GM18517 (cell line): ENCODE measurements around the gene ZDHHC21.
"Not testable (repeated sequence)": the region's sequence is repeated elsewhere in the genome, so short reads cannot be mapped to it uniquely, and the experiment has no call there.

Experiments used
- ATAC-seq: cut with Tn5 transposase; IDR thresholded peaks from one replicate; pipeline ENCODE4 v1.9.1; 2021; ENCODE audit warnings: mild to moderate bottlenecking, moderate library complexity; ENCODE audit not compliant: unreplicated experiment

ZDHHC21 gene

DNA sequence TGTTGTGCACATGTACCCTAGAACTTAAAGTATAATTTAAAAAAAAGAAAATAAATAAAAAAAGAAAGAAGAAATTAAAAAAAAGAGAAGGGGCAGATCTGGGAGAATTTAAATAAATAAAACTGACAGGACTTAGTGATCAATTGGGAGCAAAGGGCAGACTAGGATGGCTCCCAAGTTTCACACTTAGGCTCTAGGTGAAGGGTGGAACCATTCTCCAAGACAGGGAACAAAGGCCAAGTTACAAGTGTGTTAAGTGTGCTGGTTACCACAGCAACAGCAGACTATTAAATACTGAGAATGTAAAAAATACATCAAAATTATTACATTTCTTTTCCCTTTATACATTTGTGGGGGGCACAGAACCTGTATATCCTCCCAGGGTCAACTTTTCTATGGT lies 7.1 kb downstream of the ZDHHC21 start:
- ATAC-seq = no peak

DNA sequence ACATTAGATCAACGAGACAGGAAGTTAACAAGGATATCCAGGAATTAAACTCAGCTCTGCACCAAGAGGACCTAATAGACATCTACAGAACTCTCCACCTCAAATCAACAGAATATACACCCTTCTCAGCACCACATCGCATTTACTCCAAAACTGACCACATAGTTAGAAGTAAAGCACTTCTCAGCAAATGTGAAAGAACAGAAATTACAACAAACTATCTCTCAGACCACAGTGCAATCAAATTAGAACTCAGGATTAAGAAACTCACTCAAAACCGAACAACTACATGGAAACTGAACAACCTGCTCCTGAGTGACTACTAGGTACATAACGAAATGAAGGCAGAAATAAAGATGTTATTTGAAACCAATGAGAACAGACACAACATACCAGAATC lies 10.6 kb downstream of the ZDHHC21 start:
- ATAC-seq = not testable (repeated sequence)

DNA sequence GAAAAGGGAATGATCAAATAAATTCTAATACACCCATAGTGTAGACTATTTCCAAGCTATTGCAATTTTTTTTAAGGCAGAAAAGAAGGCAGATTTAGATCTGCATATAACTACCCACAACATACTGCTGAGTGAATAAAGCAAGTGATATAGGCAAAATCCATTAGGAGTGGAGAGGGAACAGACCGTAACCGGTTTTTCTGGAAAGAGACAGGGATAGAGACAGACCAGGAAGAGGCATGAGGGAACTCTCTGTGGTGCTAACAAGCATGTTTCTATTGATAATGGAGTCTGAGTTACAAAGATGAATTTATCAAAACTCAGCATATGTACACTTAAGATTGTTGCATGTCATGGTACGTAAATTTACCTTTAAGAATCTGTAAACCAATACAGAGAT lies 14.5 kb downstream of the ZDHHC21 start:
- ATAC-seq = no peak

DNA sequence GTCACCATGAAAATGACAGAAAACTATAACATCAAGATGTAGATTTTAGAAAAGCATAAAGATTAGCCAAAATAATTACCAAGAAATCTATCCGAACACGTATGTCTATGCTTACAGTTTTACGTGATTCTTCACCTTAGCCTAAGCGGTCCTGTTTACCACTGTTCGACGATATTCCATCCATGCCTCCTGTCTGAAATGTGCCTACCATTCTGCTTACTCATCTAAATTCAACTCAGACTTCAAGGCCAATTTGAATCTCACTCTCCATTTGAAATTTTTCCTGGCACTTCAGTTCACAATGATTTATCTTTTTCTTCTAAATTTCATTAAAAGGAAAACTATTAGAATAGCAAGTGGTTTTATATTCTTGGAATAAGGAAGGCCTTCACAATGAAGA lies 15.4 kb downstream of the ZDHHC21 start:
- no peak for ATAC-seq

DNA sequence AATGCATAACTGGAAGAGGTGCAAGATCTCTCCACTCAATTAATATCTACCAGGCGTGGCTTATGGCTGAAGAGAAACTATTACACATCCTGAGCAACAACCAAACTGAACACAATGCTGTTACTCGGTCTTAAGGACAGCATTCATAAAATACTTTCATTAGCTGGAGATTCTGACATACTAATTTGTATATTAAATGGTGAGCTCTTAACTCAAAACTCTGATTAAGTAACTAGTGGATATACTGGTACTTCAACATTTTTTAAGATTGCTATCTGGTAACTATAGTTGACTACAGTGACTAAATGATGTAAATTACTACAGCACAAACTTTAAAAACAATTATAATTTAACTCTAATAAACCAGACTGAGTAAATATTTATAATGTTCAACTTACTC lies 15.8 kb downstream of the ZDHHC21 start:
- ATAC-seq = no peak

DNA sequence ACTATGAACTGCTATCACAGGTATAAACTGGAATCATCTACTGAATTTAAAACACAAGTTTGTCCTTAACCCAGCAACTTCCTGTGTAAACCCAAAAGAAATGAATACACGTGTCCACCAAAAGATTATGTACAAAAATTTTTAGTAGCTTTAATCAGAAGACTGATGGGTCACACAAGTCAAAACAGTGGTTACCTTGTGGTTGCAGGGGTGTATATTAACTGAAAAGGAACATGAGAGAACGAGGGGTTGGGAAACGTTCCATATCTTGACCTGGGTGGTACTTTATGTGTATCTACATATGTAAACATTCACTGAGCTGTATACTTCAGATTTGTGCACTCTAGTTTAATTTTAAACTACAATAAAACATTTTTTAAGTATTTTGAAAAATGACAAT lies 18.6 kb downstream of the ZDHHC21 start:
- no peak for ATAC-seq

DNA sequence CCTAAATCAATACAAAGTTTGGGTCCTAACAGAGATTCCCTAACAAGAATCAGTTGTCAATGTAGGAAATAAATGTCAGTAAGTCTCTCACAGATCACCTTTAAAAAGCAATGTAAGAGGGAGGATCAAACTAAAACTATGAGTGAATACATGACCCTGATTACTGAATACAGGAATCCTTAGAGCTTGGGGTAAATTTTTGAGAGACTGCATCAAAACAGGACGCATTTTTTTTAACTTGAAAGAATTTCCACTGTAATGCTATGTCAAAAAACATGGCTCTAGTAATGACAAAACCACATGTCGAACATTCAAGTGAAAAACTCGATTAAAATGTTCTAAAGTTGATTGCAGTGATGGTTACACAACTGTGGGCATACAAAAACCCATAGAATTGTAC lies 21.9 kb downstream of the ZDHHC21 start:
- ATAC-seq = no peak

DNA sequence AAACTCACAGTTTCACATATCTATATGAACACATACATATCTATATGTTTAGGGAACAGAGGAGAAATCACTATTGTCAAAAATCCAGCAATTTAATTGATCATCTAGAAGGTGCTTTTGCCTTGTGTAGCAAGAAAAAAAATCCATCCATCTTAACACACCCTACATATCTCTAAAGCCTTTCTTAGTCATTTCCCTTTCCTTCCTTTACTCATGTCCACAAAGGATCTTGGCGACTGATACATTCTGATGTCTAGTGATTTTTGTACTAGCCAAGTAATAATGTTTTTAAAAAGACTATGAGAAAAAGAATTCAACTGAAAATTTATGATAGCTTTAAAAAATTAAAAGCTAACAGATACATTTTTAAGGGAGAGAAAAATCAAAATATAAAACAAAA lies 22.5 kb downstream of the ZDHHC21 start:
- no peak for ATAC-seq

DNA sequence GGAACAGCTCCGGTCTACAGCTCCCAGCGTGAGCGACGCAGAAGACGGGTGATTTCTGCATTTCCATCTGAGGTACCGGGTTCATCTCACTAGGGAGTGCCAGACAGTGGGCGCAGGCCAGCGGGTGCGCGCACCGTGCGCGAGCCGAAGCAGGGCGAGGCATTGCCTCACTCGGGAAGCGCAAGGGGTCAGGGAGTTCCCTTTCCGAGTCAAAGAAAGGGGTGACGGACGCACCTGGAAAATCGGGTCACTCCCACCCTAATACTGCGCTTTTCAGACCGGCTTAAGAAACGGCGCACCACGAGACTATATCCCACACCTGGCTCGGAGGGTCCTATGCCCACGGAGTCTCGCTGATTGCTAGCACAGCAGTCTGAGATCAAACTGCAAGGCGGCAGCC lies 29.2 kb downstream of the ZDHHC21 start:
- ATAC-seq = not testable (repeated sequence)

DNA sequence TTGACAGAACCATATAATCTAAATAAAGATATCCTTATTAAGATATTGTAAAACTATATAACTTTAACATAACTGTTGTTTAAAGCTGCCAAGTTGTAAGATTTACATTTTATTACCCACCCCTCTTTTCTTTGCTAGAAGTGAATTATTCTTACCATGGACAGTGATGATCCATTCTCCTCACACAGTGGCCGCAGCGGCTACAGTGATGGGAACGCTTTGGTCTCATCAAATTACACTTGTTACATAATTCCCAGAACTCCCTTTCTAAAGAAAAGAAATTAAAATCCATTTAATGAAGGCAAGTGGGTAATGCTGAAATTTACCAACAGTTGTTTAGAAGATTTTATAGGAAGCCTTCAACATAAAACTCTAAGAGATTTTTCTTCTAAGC lies 31.2 kb downstream of the ZDHHC21 start:
- no peak for ATAC-seq

DNA sequence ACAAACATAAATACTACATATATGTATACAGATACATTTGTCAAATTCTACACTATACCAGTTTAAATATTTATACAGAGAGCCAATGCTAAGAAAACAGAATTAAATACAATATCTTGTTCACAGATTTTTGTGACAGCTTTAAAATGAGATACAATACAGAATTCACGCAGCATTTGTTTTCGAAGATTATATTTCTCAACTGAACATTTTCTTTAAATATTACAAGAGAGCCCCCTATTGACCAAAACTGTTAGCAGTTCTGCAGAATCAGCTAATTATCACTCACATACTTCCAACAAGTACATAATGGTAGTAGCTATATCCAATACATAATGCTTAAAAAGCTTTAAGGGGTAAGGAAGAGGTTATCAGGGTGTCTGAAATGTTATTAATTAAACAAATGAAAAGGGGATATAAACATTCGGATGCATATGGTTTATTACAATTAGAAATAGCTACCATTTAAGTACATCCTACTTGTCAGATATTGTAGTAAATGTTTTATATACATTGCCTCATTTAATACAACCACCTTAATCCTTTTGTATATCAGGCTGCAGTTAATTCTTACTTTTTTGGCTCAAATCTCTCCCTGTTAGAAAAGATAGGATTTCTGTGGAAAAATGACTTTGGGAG lies 31.7 kb downstream of the ZDHHC21 start:
- peak; percentile 75 for ATAC-seq

DNA sequence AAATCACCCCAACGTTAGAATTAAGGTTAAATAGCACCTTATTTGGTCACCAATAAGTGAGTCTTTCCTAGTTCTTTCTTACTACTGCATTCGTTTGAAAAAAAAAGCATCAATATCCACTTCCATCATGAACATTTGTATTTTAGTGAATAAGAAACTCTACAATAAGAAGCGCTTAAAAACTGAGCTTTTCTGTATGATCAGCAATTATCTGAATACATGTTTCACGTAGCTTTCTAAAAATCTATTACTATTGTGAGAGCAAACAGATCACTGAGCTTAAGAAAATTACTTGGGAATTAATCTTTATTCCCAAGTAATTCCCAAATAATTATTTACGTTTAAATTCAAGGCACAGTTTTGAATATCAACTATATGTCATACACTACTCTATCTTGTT lies 32.5 kb downstream of the ZDHHC21 start:
- no peak for ATAC-seq

DNA sequence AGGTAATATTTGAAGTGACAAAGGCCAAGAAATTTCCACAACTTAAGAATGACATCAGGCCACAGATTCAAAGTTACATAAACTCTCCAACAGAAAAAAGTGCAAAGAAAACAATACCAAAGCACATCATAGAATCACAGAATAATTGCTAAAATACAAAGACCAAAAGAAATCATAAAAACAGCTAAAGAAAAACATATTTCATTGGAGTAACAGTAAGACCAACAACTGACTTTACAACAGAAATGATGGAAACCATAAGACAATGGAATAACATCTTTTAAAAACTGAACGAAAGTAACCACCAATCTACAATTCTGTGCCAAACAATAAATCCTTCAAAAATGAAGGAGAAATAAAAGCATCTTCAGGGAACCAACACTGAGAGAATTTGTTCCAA lies 38.3 kb downstream of the ZDHHC21 start:
- no peak for ATAC-seq

DNA sequence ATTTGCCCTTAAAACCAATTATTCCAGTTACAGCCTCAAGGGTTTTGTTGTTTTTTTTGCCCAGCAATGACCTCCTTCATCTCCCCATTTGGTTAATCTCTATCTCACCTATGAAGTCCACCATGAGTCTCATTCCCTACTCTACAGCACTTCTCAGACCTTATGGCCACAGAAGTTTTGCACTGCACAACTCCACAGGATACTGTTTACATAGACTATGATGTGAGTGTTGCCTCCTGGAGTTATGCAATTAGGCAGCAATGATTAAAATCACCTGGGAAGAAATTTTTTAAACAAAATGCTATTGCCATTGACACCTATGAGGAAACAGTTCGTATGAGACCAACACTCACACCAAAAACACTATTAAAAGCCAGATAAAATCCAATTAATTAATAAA lies 39.7 kb downstream of the ZDHHC21 start:
- no peak for ATAC-seq

DNA sequence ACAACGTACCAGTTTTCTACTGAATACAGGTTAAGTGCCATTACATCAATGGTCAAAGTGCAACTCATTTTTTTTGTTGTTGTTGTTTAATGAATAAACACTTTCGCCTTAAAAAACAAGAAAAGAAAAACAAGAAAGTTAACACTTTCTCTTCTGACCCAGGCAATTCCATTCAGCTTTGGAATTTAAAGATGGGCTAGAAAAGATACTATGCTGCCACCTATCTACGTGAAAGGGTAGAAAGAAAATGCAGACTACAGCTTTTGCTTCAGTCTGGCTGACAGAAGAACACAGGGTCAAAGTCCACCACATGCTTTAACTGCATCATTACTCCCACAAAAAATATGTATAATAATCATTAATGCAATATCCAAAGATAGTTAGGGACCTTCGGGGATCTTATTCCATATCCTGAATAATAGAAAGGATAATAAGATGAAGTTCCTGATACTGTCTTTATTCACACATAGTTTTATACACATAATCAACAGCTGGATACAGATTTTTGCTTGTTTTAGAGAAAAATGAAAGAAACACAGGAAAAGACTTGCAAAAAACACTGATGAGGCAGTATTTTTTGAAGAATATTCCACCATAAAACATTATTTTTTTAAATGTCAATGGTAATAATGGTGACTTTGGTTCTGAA lies 40.4 kb downstream of the ZDHHC21 start:
- peak; percentile 51 for ATAC-seq

DNA sequence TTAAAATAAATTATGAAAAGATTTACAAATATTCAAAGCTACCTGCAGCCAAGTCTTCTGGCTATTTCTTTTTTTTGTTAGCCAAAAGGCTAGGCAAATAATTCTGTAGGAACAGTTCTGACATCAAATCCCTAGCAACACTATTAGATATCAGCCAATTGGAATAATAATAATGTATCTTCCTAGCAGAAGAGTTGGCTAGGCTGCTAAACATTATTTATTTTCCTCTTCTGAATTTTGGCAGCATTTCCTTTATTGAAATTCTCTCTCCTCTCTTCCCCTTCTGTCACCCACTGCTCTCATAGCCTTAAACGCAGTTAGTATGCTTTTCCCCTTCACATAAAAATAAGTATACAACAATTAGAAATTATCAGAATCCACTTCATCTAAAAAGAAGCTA lies 42.6 kb downstream of the ZDHHC21 start:
- ATAC-seq = no peak

DNA sequence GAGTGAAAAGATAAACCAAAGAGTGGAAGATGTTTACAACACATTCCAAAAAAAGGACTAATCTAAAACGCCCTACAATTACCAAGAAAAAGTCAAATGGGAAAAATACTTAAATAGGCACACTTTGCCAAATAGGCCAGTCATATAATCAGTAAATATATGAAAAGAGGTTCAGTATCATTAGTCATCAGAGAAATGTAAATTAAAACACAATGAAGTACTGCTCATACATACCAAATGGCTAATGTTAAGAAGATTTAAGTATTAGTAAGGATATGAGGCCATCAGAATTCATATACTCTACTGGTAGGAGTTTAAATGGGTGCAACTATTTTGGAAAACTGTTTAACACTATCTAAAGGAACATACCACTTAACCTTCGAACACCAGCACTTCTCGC lies 47.6 kb downstream of the ZDHHC21 start:
- ATAC-seq = no peak

DNA sequence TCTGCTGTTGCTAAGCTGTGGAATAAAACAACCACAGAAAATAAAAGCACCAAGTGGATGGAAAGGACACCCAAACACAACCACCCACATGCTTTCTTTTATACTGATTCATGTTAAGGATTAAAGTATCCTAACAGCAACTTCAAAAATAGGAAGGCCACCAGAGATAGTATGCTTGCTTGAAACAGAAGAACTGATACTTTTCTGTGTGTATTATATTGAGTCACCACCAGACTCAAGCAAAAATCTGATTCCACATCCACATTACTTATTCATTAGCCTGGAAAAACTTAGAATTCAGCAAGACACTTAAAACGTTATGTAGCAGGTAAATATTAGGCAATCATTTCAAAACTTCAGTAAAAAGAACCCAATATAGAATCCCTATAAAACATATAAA lies 52.3 kb downstream of the ZDHHC21 start:
- no peak for ATAC-seq

DNA sequence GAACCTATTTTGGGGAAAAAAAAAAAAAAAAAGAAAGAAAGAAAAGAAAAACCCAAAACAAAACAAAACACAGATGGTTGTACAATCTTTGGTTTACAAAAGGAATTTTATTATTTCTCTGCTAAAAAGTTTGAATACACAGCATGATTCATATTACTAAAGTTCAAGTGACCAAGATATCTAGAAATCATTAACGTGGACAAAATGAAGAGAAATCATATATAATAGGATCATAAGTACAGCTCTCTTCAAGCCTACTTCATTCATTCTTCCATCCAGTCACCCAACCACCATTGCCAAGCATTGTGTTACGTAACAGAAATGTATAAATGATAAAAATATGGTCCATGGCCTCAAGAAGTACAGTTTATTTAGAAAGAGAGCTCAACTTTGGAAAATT lies 52.9 kb downstream of the ZDHHC21 start:
- ATAC-seq = no peak

DNA sequence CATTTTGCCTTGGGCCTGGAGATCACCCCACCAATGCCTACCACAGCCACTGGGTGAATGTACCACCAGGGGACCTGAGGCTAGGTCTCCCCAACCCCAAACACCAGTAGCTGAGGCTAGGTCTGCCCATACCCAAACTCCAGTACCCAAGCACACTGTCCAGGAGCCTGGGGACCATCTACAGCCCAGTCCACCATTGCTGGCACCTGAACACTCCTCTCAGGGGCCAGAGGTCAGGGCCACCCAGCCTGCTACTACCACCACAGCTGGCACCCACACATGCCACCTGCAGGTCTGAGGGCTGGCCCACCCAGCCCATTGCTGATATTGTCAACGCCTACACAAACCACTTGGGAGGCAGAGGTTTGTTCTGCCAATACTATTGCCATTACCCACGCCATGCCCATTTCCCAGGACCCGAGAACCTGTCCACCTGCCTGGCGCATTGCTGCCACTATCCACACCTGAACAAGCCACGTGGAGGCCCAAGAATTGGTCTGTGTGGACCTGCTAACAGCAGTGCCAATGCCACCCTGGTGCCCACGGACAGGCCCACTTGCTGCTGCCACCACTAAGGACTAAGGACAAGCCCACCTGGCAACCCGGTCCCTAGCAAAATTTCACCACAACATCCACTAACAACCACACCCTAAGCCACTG lies 59.2 kb downstream of the ZDHHC21 start:
- no peak for ATAC-seq

DNA sequence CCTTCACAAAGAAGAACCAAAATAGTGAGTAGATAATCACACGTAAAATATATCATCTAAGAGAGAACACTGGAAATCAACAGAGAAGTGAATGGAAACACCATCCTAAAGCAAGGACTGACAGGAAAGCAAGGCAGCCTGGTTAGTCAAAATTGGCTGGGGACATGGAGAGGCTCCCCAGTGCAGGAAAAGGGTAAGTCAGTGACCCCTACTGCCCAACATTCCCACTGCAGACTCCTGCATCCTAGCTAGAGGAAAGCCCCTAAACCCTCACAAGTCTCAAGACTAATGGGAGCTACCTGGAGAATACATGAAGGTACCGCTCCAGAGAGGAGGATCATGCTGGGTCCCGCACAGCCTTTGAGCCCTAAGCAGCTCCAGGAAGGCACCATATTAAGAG lies 60.1 kb downstream of the ZDHHC21 start:
- ATAC-seq = no peak

DNA sequence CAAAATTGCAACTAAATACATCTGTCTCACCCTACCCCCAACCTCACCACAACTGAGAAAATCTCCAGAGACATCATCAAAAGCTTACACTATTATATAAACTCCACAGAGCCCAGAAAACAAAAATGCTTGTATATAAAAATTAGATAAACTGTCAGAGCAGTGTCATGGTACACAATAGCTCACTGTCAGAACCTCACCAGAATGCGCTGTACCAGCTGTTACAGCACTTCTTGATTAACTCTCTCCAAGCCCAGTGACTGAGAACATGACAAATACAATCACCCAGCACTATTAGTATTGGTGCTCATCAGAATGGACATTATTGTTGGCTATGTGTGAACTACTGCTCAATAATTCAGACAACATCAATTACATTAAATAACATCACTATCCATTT lies 65.7 kb downstream of the ZDHHC21 start:
- no peak for ATAC-seq
